T-cell (primary cell): ENCODE results near the gene MRPL16. TPM values are rescaled to one million over a fixed set of nuclear protein-coding genes. Genes with fewer than 3 reads are reported as not detected.

ENCODE experiments used
- ATAC-seq, 4 experiments: fragments of 200-7000 bp in 3 of 4; fragments of 150-1000 bp in 1 of 4; cut with Tn5 transposase; replicated peaks in 1 of 4; 1 replicate in 3 of 4; 2 replicates in 1 of 4; pipeline ENCODE4 v1.10.0; 2021; ENCODE audit warnings: moderate library complexity in 3 of 4, mild to moderate bottlenecking in 2 of 4, moderate number of reproducible peaks in 1 of 4
- CTCF ChIA-PET, 2 donors: fragments of 300-600 bp; sonication (Branson Sonifier 250); formaldehyde crosslinking; loops; one replicate each; lab custom pipeline; 2022; ENCODE audit warnings: antibody characterized with exemption in 2 of 2; lab: Charles Lee
- POLR2A ChIA-PET, 2 donors: fragments of 300-600 bp; sonication (Branson Sonifier 250); formaldehyde crosslinking; loops; one replicate each; lab custom pipeline; 2022; ENCODE audit warnings: antibody characterized with exemption in 2 of 2; lab: Charles Lee
- DNase-seq, 35 experiments: peaks; one replicate each; pipeline versions ENCODE4 v3.0.0 to v3.0.0-alpha.2; 2013 to 2023
- H3K27ac ChIP-seq: one replicate; pipeline ENCODE4 v1.5.1; 2013; ENCODE audit warnings: low read length
- H3K27me3 ChIP-seq, 2 experiments: replicated peaks in 1 of 2; 1 replicate in 1 of 2; 2 replicates in 1 of 2; pipeline versions ENCODE4 v1.6.1 to v1.7.0; 2013; ENCODE audit warnings: low read length in 1 of 2, mixed read lengths in 1 of 2; ENCODE audit not compliant: control insufficient read depth in 2 of 2, insufficient read depth in 2 of 2; ENCODE audit errors: extremely low read depth in 1 of 2
- H3K36me3 ChIP-seq, 2 donors: 1 replicate in 1 of 2; 2 replicates in 1 of 2; pipeline versions ENCODE4 v1.6.1 to v1.7.0; 2013; ENCODE audit warnings: low read length in 1 of 2; ENCODE audit not compliant: control insufficient read depth in 2 of 2, insufficient read depth in 1 of 2; ENCODE audit errors: extremely low read depth in 1 of 2
- H3K4me1 ChIP-seq, 2 experiments: 1 replicate in 1 of 2; 2 replicates in 1 of 2; pipeline versions ENCODE4 v1.6.1 to v1.7.0; 2013; ENCODE audit warnings: low read length in 2 of 2, mixed read lengths in 1 of 2; ENCODE audit not compliant: insufficient read depth in 2 of 2, control insufficient read depth in 1 of 2; ENCODE audit errors: extremely low read depth in 1 of 2
- H3K4me3 ChIP-seq, 2 donors: 1 replicate in 1 of 2; 2 replicates in 1 of 2; pipeline versions ENCODE4 v1.5.1 to v1.7.0; 2013; ENCODE audit warnings: mild to moderate bottlenecking in 2 of 2, low read length in 1 of 2, moderate library complexity in 1 of 2; ENCODE audit not compliant: control insufficient read depth in 1 of 2; ENCODE audit errors: extremely low read depth in 1 of 2
- H3K9me3 ChIP-seq: 2 replicates; pipeline ENCODE4 v1.7.0; 2013
- H3K27ac Mint-ChIP-seq, 2 donors: one replicate each; pipeline ENCODE4 v1.8.0; 2020 to 2021; ENCODE audit warnings: mild to moderate bottlenecking in 2 of 2, mixed read lengths in 2 of 2
- H3K27me3 Mint-ChIP-seq, 2 donors: one replicate each; pipeline ENCODE4 v1.8.0; 2021 to 2022; ENCODE audit warnings: mixed read lengths in 2 of 2
- H3K36me3 Mint-ChIP-seq: one replicate; pipeline ENCODE4 v1.8.0; 2021; ENCODE audit warnings: mixed read lengths
- H3K4me1 Mint-ChIP-seq, 3 donors: one replicate each; pipeline ENCODE4 v1.8.0; 2020 to 2022; ENCODE audit warnings: mixed read lengths in 3 of 3, mild to moderate bottlenecking in 1 of 3
- H3K4me3 Mint-ChIP-seq, 3 donors: one replicate each; pipeline ENCODE4 v1.8.0; 2020 to 2022; ENCODE audit warnings: mild to moderate bottlenecking in 3 of 3, mixed read lengths in 3 of 3, moderate library complexity in 3 of 3
- H3K9me3 Mint-ChIP-seq, 3 donors: one replicate each; pipeline ENCODE4 v1.8.0; 2020 to 2022; ENCODE audit warnings: mixed read lengths in 3 of 3
- WGBS: methylation state at CpG from one replicate; pipeline ENCODE4 v1.1.5; 2013; ENCODE audit warnings: missing lambda C conversion rate; ENCODE audit not compliant: insufficient coverage; 5-methylcytosine and 5-hydroxymethylcytosine counted together
- total RNA-seq, 35 experiments: library from RNA in 6 of 35; stranded (reverse) in 6 of 35; fragments of 120-200 nt in 1 of 35; gene quantifications; one replicate each; pipeline versions ENCODE4 v1.2.1 to v1.2.4 and lab custom pipeline; 2013 to 2026

Gene MRPL16
- total RNA-seq, 5 donors from 2014 or later (not counting 1 experiment from before 2014, with no cell fraction given): 24.0 to 46.3 (median 39.7) TPM

DNA sequence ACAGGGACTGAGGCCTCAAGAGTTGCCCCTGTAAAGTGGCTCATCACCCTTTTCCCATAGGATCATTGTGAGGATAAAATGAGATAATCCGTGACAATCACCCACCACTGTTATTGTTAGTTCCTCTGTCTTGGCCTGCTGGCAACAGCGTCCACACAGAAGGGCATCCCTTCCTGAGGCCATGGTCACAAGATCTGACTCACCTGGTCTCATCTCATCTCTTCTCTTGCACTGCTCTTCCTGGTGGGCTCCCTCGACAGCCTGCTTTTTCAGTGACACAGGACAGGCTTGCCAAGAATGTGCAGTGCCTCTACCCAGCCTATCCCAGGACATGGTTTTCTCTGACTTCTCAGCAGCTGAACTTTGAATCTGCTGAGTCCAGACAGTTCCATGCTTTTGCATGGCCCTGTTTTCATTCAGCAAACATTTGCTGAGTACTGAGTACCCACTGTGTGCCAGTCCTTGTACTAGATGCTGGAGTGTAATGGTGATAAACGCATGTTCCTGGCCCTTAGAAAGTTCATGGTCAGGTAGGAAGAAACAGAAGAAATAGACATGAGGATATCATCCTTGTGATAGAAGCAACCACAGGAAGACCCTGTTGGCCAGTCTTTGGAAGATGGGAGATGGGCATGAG is 52.1 kb downstream of the MRPL16 start:
- POLR2A ChIA-PET: interaction anchor here in 1 of 2 donors (0.5 kb wide), 1 partner anchor 179 kb away, joined by 3 read pairs; no protein-coding TSS in a partner anchor
- Mint-ChIP-seq H3K36me3 (peaks cover 6% of the 10 kb centered on the region), H3K27me3 (no peaks in the 10 kb centered on the region), H3K27ac (no peak overlapping the region), H3K4me3 (no peak overlapping the region), H3K9me3 (no peaks in the 10 kb centered on the region), H3K4me1 (peaks cover 28 to 36% (median 29%) of the 10 kb centered on the region in 3 donors)
- H3K27ac ChIP-seq: no peak overlapping the region
- H3K4me3 ChIP-seq: no peak overlapping the region
- CTCF ChIA-PET: interaction anchor here in 1 of 2 donors (0.7 to 1.0 kb wide), 2 partner anchors 87 to 417 kb away, joined by 3 read pairs; no protein-coding TSS in a partner anchor
- peaks cover 6 to 24% of the 10 kb centered on the region in 2 experiments for H3K4me1 ChIP-seq
- ATAC-seq: no peak
- peaks cover 0 to 3% of the 10 kb centered on the region in 2 experiments for H3K27me3 ChIP-seq
- H3K36me3 ChIP-seq: no peaks in the 10 kb centered on the region
- no peaks in the 10 kb centered on the region for H3K9me3 ChIP-seq
- 85% methylated on average over 3 of the region's 4 CpGs for WGBS
- no peak for DNase-seq

DNA sequence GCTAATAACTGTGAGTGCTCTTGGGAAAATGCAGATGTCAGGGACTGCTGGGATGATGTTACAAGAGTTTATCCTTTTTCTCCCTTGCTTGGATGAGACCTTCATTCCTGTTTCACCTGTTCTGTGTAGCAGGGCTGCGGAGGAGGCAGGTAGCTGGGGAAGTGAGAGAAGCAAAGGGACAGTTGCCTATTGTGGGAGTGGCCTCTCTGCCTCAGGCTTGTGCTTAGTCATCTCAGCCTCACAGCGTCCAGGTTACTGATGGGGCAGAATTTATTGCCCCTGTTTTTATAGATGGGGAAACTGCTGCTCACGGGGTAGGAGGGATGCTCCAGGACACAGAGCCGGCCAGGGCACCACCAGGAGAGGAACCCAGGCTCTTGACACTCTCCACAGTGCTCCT is 53.7 kb downstream of the MRPL16 start:
- POLR2A ChIA-PET: no interaction called here
- Histone ChIP-seq H3K4me3 (no peak overlapping the region), H3K27me3 (peaks cover 0 to 3% of the 10 kb centered on the region in 2 experiments), H3K4me1 (peaks cover 6 to 24% of the 10 kb centered on the region in 2 experiments), H3K9me3 (no peaks in the 10 kb centered on the region), H3K27ac (no peak overlapping the region), H3K36me3 (no peaks in the 10 kb centered on the region)
- ATAC-seq (no peak), DNase-seq (no peak)
- CTCF ChIA-PET: interaction anchor here (0.5 to 3.6 kb wide), 4 partner anchors 10 to 48 kb away, joined by 3 to 28 read pairs (median 5); no protein-coding TSS in a partner anchor
- Mint-ChIP-seq H3K36me3 (peaks cover 3% of the 10 kb centered on the region), H3K27ac (peak overlapping the region in 1 of 2 donors; percentile 23), H3K9me3 (no peaks in the 10 kb centered on the region), H3K4me3 (peak overlapping the region; percentile 82 to 95 (median 85)), H3K4me1 (peaks cover 28 to 36% (median 29%) of the 10 kb centered on the region in 3 donors), H3K27me3 (no peaks in the 10 kb centered on the region)
- 60% methylated on average over 1 of the region's 4 CpGs for WGBS

DNA sequence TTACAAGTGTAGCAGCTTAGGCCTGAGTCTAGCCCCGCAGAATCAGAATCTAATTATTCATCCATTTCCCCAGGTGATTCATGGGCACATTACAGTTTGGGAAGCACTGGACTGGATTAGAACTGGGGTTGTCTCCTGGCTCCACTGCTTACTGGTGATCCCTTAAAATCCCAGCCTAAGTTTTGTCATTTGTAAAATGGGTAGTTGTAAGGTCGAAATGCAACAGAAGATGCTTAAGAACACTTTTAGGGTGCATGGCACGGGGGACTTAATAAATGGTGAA is 54.1 kb downstream of the MRPL16 start:
- peaks cover 3% of the 10 kb centered on the region for H3K36me3 Mint-ChIP-seq
- Histone ChIP-seq H3K27me3 (peaks cover 0 to 3% of the 10 kb centered on the region in 2 experiments), H3K4me3 (no peak overlapping the region), H3K27ac (no peak overlapping the region), H3K36me3 (no peaks in the 10 kb centered on the region), H3K9me3 (no peaks in the 10 kb centered on the region), H3K4me1 (peaks cover 6 to 24% of the 10 kb centered on the region in 2 experiments)
- 69% methylated on average over 2 of the region's 3 CpGs for WGBS
- peaks cover 28 to 36% (median 29%) of the 10 kb centered on the region in 3 donors for H3K4me1 Mint-ChIP-seq
- H3K9me3 Mint-ChIP-seq: no peaks in the 10 kb centered on the region
- ATAC-seq (no peak), DNase-seq (no peak)
- peak overlapping the region in 1 of 2 donors; percentile 34 for H3K27ac Mint-ChIP-seq
- ChIA-PET CTCF (interaction anchor here (0.6 to 3.6 kb wide), 4 partner anchors 8 to 48 kb away, joined by 3 to 28 read pairs (median 6); no protein-coding TSS in a partner anchor), POLR2A (interaction anchor here in 1 of 2 donors (0.7 kb wide), 1 partner anchor 45 kb away, joined by 6 read pairs; no protein-coding TSS in a partner anchor)
- H3K27me3 Mint-ChIP-seq: no peaks in the 10 kb centered on the region
- peak overlapping the region; percentile 82 to 95 (median 85) for H3K4me3 Mint-ChIP-seq

Other genes starting within 250 kb of the MRPL16 start
- 10 to 100 TPM; 44.0 to 59.0 (median 46.2) TPM for gene OSBP, start 195.0 kb downstream of the MRPL16 start, total RNA-seq
- 10 to 100 TPM; 37.0 to 49.7 (median 41.9) TPM for gene PATL1, start 141.7 kb downstream of the MRPL16 start, total RNA-seq
- not detected for gene OR10V1, start 96.9 kb downstream of the MRPL16 start, total RNA-seq
- gene STX3, start 55.4 kb downstream of the MRPL16 start, total RNA-seq: 10 to 100 TPM in 4 of 5 donors, 1 to 10 TPM in 1; 8.9 to 13.3 (median 11.4) TPM
- gene CBLIF, start 34.7 kb upstream of the MRPL16 start, total RNA-seq: not detected
- not detected for gene TCN1, start 55.7 kb upstream of the MRPL16 start, total RNA-seq
- gene OOSP3, start 68.0 kb upstream of the MRPL16 start, total RNA-seq: not detected
- not detected for gene OOSP1, start 127.7 kb upstream of the MRPL16 start, total RNA-seq
- gene OOSP4A, start 153.3 kb upstream of the MRPL16 start, total RNA-seq: not detected
- not detected for gene OOSP4B, start 206.4 kb upstream of the MRPL16 start, total RNA-seq
- gene OOSP2, start 229.6 kb upstream of the MRPL16 start, total RNA-seq: not detected
- gene MS4A3, start 245.9 kb upstream of the MRPL16 start, total RNA-seq: under 1 TPM in 3 of 5 donors, not detected in 2; 0.40 to 0.44 (median 0.43) TPM